ENCODE measurements around the gene ATG4A.

Gene ATG4A

GRCh38 chrX:108171671-108172070 is 80.1 kb downstream of the ATG4A start:
- no peak for DNase-seq

GRCh38 chrX:108173874-108174273 is 82.3 kb downstream of the ATG4A start:
- no peak for DNase-seq

GRCh38 chrX:108177351-108178142 is 86.0 kb downstream of the ATG4A start:
- DNase-seq = no peak

GRCh38 chrX:108178143-108178498 is 86.5 kb downstream of the ATG4A start:
- no peak for DNase-seq

- no peak for DNase-seq
Observed at GRCh38 chrX:108186811-108187210, 95.2 kb downstream of the ATG4A start.

- no peak for DNase-seq
Observed at GRCh38 chrX:108198420-108198819, 106.8 kb downstream of the ATG4A start.

GRCh38 chrX:108199041-108199440 is 107.5 kb downstream of the ATG4A start:
- DNase-seq = no peak

- no peak for DNase-seq
Observed at GRCh38 chrX:108199691-108200090, 108.1 kb downstream of the ATG4A start.

- DNase-seq = no peak
Observed at GRCh38 chrX:108203540-108203939, 112.0 kb downstream of the ATG4A start.
